Left lung (tissue), 10 donors: ENCODE data around the gene HERPUD1. TPM values are rescaled to one million over a fixed set of nuclear protein-coding genes. Genes with fewer than 3 reads are reported as not detected.
A peak's percentile ranks its signal among the peaks of the same experiment; 100 is the strongest.

ENCODE experiments used
- ATAC-seq: fragments of 200-7000 bp; cut with Tn5 transposase; one replicate; pipeline ENCODE4 v1.9.1; 2020; ENCODE audit warnings: moderate library complexity
- DNase-seq, 4 donors: peaks; one replicate each; pipeline ENCODE4 v3.0.0-alpha.2; 2013 to 2020
- H3K27ac ChIP-seq, 2 donors: fragments of 200-600 bp; sonication (generic) in 1 of 2; one replicate each; pipeline versions ENCODE4 v1.5.0 to v1.8.0; 2020 to 2021
- H3K27me3 ChIP-seq, 2 donors: fragments of 200-600 bp; sonication (generic) in 1 of 2; one replicate each; pipeline versions ENCODE4 v1.5.0 to v1.8.0; 2020 to 2021
- H3K36me3 ChIP-seq, 2 donors: fragments of 200-600 bp; sonication (generic) in 1 of 2; one replicate each; pipeline versions ENCODE4 v1.5.0 to v1.8.0; 2020 to 2021
- H3K4me1 ChIP-seq, 2 donors: fragments of 200-600 bp; one replicate each; pipeline ENCODE4 v1.8.0; 2021
- H3K4me3 ChIP-seq, 2 donors: fragments of 200-600 bp; sonication (generic) in 1 of 2; one replicate each; pipeline versions ENCODE4 v1.5.0 to v1.8.0; 2020 to 2021; ENCODE audit warnings: mild to moderate bottlenecking in 1 of 2
- H3K9me3 ChIP-seq, 2 donors: fragments of 200-600 bp; sonication (generic) in 1 of 2; one replicate each; pipeline versions ENCODE4 v1.5.0 to v1.8.0; 2020 to 2021
- intact Hi-C, 2 donors: fragments of 100-400 bp; cut with DNase I; formaldehyde crosslinking; loops; one replicate each; pipeline versions ENCODE4 v1.11.2 to v1.14.2; 2022
- microRNA-seq, 2 donors: library from miRNA; unstranded; fragments of <30 nt; microRNA quantifications; one replicate each; pipeline ENCODE4, GENCODE V29; 2019
- polyA plus RNA-seq, 6 donors: library from polyadenylated mRNA; unstranded; fragments of 120-200 nt; gene quantifications; one replicate each; pipeline ENCODE4 v1.2.1, GENCODE V29; 2013; ENCODE audit not compliant: insufficient read length in 6 of 6
- total RNA-seq, 2 donors: library from RNA; stranded (reverse); fragmentation: NEBNext Ultra II Directional; extraction: Animal tissue kit (Norgen Biotek cat#: 25700); gene quantifications; one replicate each; pipeline ENCODE4 v1.2.1, GENCODE V29; 2021
- TF ChIP-seq, protein P1 (sequence below), 2 donors: fragments of 200-600 bp; sonication (generic) in 1 of 2; IDR thresholded peaks; one replicate each; pipeline versions ENCODE4 v1.5.0 to v1.8.0; 2021; ENCODE audit warnings: antibody characterized with exemption in 2 of 2
- donor health status: DM: no; HTN: yes; CAD: no.
- donor health status: DM: no; HTN: no; CAD: no.

The HERPUD1 gene
- total and polyA plus RNA-seq, 8 donors = 99.6 to 155 (median 115) TPM

DNA sequence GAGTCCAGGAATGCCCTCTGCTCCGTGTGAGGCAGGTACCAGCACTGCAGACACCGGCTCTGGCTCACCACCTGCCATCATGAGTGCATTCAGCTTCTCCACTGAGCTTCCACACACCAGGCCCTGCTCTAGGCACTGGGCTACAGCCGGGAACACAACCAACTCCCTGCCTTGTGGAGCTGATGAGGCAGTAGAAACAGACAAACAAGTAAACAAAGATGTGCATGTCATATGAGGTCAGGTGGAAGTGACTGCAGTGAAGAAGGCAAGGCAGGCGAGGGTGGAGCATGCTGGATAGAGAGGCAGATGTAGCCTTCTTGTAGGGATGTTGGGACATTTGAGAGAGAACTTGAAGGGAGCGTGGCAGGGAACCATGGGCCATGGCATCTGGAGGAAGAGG lies 62.4 kb downstream of the HERPUD1 start:
- DNase-seq = no peak

More for the DNA sequence above, 62.4 kb downstream of the HERPUD1 start:
- Histone ChIP-seq H3K27ac (peak overlapping the region in 1 of 2 donors; percentile 37), H3K9me3 (no peaks in the 10 kb centered on the region), H3K4me3 (no peak overlapping the region), H3K4me1 (peaks cover 12 to 80% of the 10 kb centered on the region in 2 donors), H3K36me3 (peaks cover 0 to 11% of the 10 kb centered on the region in 2 donors), H3K27me3 (no peaks in the 10 kb centered on the region)
- intact Hi-C loops = no loop called here
- TF ChIP-seq, protein P1, sequence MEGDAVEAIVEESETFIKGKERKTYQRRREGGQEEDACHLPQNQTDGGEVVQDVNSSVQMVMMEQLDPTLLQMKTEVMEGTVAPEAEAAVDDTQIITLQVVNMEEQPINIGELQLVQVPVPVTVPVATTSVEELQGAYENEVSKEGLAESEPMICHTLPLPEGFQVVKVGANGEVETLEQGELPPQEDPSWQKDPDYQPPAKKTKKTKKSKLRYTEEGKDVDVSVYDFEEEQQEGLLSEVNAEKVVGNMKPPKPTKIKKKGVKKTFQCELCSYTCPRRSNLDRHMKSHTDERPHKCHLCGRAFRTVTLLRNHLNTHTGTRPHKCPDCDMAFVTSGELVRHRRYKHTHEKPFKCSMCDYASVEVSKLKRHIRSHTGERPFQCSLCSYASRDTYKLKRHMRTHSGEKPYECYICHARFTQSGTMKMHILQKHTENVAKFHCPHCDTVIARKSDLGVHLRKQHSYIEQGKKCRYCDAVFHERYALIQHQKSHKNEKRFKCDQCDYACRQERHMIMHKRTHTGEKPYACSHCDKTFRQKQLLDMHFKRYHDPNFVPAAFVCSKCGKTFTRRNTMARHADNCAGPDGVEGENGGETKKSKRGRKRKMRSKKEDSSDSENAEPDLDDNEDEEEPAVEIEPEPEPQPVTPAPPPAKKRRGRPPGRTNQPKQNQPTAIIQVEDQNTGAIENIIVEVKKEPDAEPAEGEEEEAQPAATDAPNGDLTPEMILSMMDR (IDR thresholded peaks at IDR 0.05) = no peak
- ATAC-seq = no peak

Small RNA genes within 50 kb of the gene (microRNA-seq; reads per million reads assigned to microRNA genes)
- gene MIR6863 = 0 reads per million in 2 donors

Other genes starting within 250 kb of the HERPUD1 start
- 100 to 1,000 TPM in 1 of 2 donors, 10 to 100 TPM in 1; 78.4 to 126 TPM for gene MT1X, start 249.7 kb upstream of the HERPUD1 start, total RNA-seq
- 10 to 100 TPM; 14.5 to 18.2 (median 16.5) TPM for gene MT1X, start 249.7 kb upstream of the HERPUD1 start, polyA plus RNA-seq
- gene NUP93, start 202.0 kb upstream of the HERPUD1 start, total RNA-seq = 10 to 100 TPM; 47.1 to 67.4 TPM
- gene NUP93, start 202.0 kb upstream of the HERPUD1 start, polyA plus RNA-seq = 10 to 100 TPM; 58.5 to 75.9 (median 66.3) TPM
- gene SLC12A3, start 66.9 kb upstream of the HERPUD1 start, total RNA-seq = not detected
- gene SLC12A3, start 66.9 kb upstream of the HERPUD1 start, polyA plus RNA-seq = under 1 TPM; 0.13 to 0.49 (median 0.20) TPM
- gene CETP, start 29.8 kb downstream of the HERPUD1 start, total RNA-seq = under 1 TPM; 0.58 to 0.82 TPM
- 10 to 100 TPM; 11.8 to 15.2 (median 13.9) TPM for gene CETP, start 29.8 kb downstream of the HERPUD1 start, polyA plus RNA-seq
- 10 to 100 TPM; 26.8 to 93.3 TPM for gene NLRC5, start 57.4 kb downstream of the HERPUD1 start, total RNA-seq
- gene NLRC5, start 57.4 kb downstream of the HERPUD1 start, polyA plus RNA-seq = 10 to 100 TPM in 5 of 6 donors, 1 to 10 TPM in 1; 9.8 to 14.1 (median 12.1) TPM
- gene CPNE2, start 160.4 kb downstream of the HERPUD1 start, total RNA-seq = 10 to 100 TPM; 49.4 to 49.9 TPM
- 10 to 100 TPM; 63.8 to 72.1 (median 67.8) TPM for gene CPNE2, start 160.4 kb downstream of the HERPUD1 start, polyA plus RNA-seq